ENCODE data around the gene CBX5.

DNA sequence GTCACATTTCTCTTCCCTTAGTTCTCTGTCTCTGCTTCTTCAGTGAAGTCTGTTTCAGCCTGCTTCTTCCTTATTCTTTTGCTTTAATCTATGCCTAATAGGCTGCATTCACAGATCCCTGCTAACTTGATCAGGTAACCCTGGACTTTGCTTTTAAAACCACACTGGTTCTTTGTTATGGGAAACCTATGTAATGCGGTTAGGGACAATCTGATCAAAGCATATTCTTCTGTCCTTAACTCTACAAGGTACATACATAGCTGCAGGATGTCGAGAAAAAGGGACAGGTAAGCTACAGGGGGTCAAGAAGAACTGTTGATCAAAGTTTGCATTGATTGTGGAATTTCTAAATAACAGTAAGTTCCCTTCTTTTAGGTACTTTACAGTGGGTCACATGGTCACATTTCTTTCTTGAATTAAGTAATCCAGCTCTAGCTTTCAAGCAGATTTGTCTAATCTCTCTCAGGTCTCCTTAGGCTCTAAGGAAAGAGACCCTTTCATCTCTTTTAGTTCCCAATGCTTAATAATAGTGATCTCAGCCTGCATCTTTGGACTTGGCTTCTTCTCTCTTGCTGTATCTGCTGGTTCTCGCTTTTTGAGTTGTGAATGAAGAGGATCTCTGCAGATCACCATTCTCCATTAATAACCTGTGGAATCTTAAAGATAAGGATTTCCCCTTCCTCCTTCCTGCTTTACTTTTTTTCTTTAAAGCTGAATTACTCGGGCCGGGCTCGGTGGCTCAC lies 48.8 kb upstream of the CBX5 start:
- TF ChIP-seq, protein P1, sequence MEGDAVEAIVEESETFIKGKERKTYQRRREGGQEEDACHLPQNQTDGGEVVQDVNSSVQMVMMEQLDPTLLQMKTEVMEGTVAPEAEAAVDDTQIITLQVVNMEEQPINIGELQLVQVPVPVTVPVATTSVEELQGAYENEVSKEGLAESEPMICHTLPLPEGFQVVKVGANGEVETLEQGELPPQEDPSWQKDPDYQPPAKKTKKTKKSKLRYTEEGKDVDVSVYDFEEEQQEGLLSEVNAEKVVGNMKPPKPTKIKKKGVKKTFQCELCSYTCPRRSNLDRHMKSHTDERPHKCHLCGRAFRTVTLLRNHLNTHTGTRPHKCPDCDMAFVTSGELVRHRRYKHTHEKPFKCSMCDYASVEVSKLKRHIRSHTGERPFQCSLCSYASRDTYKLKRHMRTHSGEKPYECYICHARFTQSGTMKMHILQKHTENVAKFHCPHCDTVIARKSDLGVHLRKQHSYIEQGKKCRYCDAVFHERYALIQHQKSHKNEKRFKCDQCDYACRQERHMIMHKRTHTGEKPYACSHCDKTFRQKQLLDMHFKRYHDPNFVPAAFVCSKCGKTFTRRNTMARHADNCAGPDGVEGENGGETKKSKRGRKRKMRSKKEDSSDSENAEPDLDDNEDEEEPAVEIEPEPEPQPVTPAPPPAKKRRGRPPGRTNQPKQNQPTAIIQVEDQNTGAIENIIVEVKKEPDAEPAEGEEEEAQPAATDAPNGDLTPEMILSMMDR (IDR thresholded peaks at IDR 0.05) = no peak
- TF ChIP-seq POLR2AphosphoS5 (IDR thresholded peaks at IDR 0.05) (no peak), POLR2A (IDR thresholded peaks at IDR 0.05) (no peak)

All from prostate gland (tissue), 2 donors.